ENCODE results near the gene LCTL.
"Not testable (repeated sequence)": the region's sequence is repeated elsewhere in the genome, so short reads cannot be mapped to it uniquely, and the experiment has no call there.

LCTL gene

DNA sequence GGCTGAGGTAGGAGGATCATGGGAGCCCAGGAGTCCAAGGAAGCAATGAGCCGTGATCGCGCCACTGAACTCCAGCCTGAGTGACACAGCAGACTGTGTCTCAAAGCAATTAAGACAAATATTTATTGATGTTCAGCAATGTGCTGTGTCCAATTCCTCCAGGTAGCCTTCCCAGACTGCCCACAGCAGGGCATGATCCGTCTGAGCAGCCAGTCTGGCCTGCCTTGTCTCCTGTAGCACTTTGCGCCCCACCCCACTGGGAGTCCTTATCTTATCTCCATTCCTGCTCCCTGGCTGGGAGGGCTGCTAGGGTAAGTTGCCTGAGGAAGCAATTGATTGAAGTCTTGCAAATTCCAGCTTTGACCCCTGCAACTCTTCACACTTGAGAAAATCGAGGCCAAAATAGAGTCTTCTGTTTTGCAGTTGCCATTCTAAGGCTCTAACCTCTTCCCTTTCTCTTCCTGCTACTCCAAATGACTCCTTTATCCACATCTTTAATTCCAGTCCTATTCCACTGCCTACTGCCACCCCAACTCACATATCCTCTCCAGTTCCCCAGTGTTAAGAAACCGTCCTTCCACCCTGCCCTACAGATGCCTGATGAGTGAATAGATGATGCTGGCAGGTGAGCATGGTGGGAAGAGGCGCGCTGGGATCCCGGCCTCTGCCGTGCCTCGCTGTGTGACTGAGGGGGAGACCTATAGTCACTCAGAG is 26.9 kb upstream of the LCTL start:
- no peak for DNase-seq (ENCODE audit: low read depth in 2 of 2)

DNA sequence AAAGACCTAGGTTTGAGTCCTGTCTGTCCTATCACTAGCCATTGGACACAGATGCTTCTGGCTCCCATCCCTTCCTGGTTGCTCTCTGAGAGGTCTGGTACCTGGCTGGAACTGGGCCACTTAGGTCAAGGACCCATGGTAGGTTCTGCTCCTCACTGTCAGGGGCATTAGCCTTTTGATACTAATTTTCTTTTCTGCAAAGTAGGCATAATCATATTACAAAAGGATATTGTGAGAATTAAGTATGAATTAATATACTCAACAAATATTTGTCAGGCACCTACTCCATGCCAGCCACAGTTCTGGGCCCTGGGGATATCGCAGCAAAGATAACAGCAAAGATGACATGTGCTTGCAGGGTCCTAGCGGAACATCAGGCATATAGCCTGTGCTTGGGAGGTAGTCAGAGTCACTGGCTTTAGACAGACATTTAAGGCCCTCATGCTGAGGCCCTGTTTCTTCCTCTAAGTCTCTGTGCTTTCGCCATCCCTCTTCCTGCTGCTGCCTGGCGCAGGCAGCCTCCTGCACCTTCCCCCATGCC is 25.6 kb upstream of the LCTL start:
- no peak for DNase-seq (ENCODE audit: low read depth in 2 of 2)

DNA sequence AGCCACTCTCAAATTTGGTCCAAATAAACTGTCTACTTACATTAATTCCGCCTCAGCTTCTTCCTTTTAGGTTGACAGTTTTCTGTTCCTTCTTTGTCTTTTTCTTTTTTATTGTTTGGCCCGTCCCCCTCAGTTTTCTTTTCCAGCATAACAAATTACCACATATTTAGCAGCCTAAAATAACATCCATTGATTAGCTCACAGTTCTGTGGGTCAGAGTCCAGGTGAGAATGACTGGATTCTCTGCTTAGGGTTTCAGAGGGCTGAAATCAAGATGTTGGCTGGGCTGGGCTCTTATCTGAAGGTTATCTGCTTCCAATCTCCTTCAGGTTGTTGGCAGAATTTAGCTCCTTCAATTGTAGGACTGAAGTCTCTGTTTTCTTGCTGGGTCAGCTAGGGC is 24.6 kb upstream of the LCTL start:
- no peak for DNase-seq (ENCODE audit: low read depth in 2 of 2)

DNA sequence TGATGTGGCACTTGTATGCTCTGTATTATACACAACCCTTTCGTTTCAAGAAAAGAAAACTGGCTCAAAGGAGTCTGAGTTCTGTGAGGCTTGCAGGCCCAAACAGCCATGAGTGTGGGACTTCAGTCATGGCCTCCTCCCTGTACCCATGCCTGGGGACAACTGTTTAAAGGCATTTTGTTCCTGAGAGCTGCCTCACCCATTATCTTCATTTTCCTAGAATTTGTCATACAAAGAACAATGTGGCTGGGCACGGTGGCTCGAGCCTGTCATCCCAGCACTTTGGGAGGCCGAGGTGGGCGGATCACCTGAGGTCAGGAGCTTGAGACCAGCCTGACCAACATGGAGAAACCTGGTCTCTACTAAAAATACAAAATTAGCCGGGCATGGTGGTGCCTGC is 23.6 kb upstream of the LCTL start:
- DNase-seq (ENCODE audit: low read depth in 2 of 2), result not testable (repeated sequence)

DNA sequence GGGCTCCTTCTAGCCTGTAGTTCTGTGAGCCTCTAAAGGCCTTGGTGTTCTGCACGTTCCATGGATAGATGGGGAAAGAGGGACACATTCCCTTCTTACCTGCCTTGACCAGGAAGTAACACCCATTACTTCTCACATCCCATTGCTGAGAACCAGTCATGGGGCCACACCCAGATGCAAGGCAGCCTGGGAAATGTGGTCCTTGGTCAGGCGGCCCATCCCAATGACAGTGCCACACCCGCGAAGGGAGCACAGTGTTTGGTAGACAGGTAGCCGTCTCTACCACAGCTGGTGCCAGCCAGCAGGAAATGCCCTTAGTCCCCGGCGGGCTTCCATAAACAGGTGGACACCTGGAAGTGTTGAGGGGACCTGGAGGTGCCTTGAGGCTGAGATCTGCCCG is 23.2 kb upstream of the LCTL start:
- DNase-seq (ENCODE audit: low read depth in 2 of 2), result no peak

DNA sequence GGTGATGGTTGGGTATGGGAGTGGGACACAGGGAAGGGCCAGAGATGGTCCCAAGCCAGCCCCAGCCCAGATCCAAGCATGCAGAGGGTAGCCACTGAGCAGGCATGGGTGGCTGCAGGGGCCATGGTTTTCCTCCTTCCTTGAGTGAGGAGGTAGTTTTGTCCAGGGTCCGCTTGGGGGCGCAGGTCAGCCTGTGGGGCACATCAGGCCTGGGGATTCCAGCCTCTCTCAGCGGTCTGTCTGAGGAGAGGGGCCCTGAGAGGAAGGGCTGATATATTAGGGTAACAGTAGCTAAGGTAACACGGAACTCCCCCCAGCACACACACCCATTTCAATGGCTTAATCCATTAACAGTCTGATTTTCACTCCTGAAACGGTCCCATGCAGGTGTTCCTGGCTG is 22.7 kb upstream of the LCTL start:
- DNase-seq (ENCODE audit: low read depth in 2 of 2), result no peak

DNA sequence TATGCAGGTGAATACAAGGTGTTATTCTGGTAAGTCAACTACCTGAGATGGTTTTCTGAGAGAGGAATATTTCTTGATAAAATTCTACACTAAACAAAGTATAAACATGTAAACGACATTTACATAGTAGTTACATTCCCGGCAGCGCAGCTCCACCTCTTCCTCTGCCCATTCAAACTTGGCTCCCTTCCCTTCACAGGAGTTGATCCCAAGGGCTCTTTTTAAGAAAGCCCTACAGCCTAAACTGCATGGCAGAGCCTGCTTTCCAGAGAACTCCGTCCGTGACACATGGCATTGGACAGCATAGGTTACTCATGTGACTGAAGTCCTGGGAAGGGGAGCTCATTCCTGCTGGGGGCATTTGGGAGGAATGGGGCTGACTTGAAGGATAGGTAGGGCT is 22.0 kb upstream of the LCTL start:
- DNase-seq (ENCODE audit: low read depth in 2 of 2), result no peak

DNA sequence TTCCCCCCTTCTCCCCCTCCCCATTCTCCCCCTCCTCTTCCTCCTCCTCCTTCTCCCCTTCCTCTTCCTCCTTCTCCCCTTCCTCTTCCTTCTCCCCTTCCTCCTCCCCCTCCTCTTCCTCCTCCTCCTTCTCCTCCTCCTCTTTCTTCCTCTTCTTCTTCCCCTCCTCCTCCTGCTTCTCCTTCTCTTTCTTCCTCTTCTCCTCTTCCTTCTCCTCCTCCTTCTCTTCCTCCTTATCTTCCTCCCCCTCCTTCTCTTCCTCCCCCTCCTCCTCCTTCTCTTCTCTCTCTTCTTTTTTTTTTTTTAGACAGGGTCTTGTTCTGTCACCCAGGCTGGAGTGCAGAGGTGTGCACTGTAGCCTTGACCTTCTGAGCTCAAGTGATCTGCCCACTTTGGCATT is 21.2 kb upstream of the LCTL start:
- DNase-seq (ENCODE audit: low read depth in 2 of 2), result no peak

DNA sequence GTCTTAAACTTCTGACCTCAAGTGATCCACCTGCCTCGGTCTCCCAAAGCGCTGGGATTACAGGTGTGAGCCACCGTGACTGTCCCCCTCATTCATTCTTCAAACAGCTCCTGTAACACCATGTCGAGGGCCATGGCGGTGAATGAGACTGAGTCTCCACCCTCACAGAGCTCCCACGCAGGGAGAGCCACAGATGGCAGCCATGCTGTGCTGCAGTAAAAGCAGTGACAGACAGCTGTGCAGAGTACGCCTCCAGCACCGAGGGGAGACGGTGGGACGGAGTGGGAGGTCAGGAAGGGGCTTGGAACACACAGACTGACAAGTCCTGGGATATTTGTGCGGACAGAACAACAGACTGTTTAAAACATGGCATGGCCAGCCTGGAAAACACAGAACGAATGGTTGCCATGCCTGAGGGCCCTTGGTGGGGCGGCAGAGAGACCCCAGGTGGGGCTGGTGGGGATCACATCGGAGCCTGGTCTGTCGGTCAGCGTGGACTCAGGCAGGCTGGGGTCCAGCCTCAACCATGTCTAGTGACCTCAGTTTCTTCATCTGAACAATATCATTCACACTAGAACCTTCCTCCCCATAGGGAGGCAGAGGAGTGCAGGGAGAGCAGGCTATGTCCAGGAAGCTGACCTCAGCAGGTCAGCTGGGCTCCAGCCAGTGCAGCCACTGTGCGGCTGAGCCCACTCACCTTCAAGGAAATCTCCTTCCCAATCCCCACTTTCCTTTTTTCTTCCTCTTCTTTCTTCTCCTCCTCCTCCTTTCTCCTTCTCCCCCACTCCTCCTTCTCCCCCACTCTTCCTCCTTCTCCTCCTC is 20.6 kb upstream of the LCTL start:
- no peak for DNase-seq (ENCODE audit: low read depth in 2 of 2)

DNA sequence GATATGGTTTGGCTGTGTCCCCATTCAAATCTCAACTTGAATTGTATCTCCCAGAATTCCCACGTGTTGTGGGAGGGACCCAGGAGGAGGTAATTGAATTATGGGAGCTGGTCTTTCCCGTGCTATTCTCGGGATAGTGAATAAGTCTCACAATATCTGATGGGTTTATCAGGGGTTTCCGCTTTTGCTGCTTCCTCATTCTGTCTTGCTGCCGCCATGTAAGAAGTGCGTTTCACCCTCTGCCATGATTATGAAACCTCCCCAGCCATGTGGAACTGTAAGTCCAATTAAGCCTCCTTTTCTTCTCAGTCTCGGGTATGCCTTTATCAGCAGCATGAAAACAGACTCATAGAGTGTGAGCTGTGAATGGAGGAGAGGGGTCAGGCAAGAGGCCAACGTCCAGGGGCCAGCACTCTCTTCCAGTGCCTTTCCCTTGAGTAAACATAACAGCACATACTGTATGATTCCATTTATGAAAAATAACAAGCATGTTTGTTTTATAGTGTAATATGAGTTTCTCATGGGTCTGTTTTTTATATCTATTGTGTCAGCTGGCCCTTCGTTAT is 16.3 kb upstream of the LCTL start:
- no peak for DNase-seq (ENCODE audit: low read depth in 2 of 2)

DNA sequence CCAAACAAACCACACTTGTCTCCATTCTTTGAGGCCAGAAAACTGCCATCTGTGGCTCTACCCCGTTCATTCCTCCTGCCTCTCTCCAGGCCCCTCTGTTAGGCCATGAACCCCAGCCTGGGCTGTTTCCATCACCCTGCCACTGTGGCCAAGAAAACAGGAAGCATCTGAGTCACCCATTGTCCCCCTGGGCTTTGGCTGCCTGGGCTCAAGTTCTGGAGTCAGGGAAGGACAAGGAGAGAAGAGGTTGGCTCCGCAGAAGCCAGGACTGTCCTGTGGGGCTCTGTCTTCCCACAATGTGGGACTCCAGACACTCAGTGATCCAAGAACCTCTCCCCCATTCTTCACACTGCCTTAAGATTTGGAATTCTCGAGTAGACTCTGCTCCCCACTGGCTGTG is 14.8 kb upstream of the LCTL start:
- DNase-seq (ENCODE audit: low read depth in 2 of 2), result no peak

DNA sequence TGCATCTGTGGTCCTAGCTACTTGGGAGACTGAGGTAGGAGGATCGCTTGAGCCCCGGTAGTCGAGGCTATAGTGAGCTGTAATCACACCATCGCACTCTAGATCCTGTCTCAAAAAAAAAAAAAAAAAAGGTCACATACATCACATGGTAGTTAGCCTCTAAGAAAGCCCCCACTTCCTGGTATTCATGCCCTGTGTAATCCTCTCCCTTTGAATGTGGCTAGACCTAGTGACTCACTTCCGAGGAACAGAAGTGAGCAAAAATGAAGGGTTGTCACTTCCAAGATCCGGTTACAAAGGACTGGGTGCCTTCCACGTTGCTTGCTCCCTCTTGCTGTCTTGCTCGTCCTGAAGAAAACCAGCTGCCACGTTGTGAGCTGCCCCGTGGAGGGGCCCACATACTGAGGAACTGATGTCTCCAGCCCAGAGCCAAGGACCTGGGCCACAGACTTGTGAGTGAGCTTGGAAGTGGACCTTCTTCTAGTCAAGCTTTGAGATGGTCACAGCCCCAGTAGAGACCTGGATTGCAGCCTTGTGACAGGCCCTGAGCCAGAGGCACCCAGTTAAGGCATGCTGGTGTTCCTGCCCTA is 12.6 kb upstream of the LCTL start:
- DNase-seq (ENCODE audit: low read depth in 2 of 2), result no peak

DNA sequence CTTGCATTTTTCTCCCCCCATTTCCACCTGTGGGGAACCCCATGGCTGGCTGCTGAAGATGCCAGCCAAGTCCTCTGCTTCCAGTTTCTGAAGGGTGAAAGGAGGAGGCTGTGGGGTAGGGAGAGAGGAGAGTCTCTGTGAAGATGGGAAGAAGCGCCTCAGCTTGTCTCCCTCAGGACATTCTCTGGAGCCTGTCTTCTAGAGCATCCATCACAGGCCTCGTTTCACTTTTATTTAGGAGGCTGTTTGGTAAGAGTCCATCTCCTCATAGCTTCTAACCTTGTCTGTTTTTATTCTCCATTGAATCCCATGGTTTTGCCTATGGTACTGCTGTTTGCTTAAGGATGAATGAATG is 8.8 kb upstream of the LCTL start:
- DNase-seq (ENCODE audit: low read depth in 2 of 2), result no peak

DNA sequence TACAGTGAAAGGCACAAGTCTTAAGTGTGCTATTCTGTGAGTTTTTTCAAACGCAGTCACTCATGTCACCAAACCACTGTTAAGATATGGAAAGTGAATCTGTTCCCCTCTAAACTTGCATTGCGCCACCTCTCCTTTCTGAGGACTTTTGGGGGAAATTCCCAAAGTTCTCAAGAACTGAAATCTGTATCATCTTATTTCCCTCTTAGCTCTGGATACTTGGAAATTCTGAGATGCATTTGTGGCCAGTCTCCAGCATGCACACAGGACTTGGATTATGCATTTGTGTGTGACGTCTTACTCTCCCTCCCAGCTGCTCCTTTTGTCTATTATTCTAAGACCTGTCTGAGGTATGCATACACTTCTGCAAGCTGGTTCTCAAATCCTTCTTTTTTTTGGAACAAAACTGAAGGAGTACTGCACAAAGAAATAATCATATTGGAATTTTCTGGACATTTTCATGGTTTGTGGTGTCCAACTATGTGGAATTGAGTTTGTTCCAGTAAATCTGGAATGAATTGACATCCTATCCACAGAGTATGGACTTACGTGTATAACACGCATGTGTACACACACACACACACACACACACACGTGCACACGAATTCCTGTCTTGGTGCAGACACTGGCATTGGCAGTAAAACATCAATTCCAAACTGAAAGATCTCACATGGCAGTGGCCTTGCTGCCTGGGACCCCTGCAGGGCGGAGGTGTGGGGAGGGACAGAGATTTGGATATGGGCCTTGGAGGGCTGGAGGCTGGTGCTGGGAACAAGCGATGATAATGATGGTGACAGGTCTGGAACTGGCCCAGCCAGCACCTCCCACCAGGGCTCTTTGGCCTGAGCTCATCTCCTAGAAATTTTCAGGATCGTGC is 8.2 kb upstream of the LCTL start:
- no peak for DNase-seq (ENCODE audit: low read depth in 2 of 2)

DNA sequence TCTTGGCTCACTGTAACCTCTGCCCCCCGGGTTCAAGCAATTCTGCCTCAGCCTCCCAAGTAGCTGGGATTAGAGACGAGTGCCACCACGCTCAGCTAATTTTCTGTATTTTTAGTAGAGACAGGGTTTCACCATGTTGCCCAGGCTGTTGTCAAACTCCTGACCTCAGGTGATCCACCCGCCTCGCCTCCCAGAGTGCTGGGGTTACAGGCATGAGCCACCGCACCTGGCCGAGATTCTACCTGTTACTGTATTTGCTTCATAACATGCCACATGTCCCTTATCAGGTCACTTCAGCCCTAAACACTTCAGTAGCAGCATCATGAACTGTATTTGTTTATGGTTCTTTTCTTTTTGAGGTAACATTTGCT is 7.5 kb upstream of the LCTL start:
- DNase-seq (ENCODE audit: low read depth in 2 of 2), result no peak

DNA sequence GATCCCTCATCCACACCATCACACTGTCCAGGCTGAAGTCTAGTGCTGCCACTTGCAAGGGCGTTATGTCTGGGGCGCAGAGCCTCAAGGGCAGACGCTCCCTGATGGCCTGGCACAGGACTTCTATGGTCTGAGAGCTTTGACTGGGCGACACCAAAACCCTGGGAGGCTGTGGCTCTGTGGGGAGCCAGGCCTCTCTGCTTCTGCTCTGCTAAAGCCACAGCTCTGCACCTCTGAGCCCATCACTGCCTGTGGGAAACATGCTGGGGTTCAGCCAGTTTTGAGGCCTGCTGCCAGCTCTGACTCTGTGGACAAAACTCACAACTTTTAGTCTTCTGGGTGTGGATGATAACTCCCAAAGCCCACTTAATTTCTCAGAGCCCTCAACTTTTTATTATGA is 6.3 kb upstream of the LCTL start:
- DNase-seq (ENCODE audit: low read depth in 2 of 2), result no peak

DNA sequence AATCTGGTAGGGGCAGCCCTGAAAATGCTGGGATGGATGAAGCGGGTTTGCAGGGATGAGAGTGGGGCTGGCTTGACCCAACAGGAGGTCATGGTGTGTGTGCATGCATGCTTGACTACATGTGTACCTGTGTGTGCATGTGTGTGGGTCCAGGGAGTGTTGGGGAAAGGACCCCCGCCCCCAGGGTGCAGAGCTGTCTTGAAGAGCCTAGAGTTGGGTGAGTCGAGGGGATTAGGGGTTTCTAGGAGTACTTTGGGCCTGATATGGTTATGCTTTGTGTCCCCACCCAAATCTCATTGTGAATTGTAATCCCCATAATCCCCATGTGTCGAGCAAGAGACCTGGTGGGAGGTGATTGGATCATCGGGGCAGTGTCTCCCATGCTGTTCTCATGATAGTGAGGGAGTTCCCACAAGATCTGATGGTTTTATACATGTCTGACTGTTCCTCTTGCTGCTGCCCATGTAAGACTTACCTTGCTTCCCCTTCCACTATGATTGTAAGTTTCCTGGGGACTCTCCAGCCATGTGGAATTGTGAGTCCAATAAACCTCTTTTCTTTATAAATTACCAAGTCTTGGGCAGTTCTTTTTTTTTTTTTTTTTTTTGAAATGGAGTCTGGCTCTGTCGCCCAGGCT is 5.2 kb upstream of the LCTL start:
- DNase-seq (ENCODE audit: low read depth in 2 of 2), result no peak

DNA sequence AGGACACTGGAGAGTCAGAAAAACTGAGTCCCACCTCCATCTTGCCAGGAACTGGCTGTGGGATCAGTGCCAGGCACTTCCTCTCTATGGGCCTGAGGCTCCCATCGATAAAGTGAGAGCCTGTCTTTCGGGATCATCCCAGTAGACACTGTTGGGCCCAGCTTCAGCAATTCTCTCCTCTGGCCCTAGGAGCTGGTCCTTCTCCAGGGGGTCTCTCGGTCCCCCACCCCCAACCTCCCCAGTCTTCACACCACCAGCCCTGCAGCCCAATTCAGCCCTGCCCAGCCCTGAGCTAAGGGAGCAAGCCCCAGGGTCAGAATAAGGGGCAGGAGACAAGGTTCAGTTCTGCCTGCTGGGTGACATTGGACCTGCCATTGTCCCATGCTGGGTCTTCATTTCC is 4.5 kb upstream of the LCTL start:
- DNase-seq (ENCODE audit: low read depth in 2 of 2), result no peak

DNA sequence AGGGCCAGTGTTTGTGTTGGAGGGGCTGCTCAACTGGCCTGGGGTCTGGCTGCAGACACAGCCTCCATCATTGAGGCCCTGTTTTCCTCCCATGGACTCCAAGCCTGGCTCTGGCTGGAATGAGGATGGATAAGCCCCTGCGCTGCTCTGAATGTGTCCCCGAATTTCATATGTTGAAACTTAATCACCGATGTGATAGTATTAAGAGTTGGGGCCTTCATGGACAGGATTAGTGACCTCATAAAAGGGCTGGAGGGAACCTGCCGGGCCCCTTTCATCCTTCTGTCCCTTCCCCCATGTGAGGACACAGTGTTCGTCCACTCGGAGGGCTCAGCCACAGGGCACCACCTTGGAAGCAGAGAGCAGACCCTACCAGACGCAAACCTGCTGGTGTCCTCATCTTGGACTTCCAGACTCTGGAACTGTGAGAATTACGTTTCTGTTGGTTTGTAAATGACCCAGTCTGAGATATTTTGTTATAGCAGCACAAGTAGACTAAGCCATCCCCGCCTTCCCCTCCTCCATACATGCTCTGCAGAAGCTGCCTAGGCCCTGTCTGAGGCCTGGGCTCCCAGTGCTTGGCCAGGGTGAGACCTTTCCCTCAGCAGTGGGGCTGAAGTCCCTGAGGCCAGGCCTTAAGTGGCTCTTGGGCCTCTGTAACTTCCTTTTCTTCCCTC is 3.8 kb upstream of the LCTL start:
- DNase-seq (ENCODE audit: low read depth in 2 of 2), result no peak

DNA sequence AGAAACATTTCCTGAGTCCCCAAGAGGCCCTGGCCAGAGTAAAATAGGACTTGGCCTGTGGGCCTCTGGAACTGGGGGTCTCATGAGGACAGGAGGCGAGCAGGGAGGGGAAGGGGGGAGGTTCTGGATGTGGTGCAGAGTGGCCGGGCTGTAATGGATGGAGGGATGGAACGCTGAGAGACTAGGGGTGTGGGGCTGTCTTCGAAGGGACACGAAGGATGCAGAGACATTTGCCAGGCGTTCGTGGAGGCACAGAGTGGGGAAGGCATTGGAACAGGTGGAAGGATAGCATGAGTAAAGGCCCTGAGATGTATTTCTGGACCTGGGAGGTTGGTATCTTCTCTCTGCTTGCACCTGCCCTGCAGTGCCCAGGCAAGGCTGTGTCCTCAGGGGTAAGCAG is 2.1 kb upstream of the LCTL start:
- no peak for DNase-seq (ENCODE audit: low read depth in 2 of 2)

Measured in stimulated activated CD8-positive, alpha-beta memory T cell treated with anti-CD3 and anti-CD28 coated beads, Interleukin-2, amount 100 ng/mL, for 1 hour (primary cell).